Hepatocyte (in vitro differentiated cells): ENCODE data around the gene ATP5F1B. TPM values are rescaled to one million over a fixed set of nuclear protein-coding genes. Genes with fewer than 3 reads are reported as not detected.

Experiments
- DNase-seq: peaks from one replicate; pipeline ENCODE4 v3.0.0-alpha.2; 2016; ENCODE audit warnings: low spot score
- H2AFZ ChIP-seq: fragments of 200-600 bp; sonication (generic); 2 replicates; pipeline ENCODE4 v1.6.0; 2016; ENCODE audit warnings: antibody characterized with exemption, mild to moderate bottlenecking
- H3K27ac ChIP-seq: fragments of 200-600 bp; sonication (generic); 2 replicates; pipeline ENCODE4 v1.5.1; 2016; ENCODE audit warnings: mild to moderate bottlenecking
- H3K27me3 ChIP-seq: fragments of 200-600 bp; sonication (generic); 2 replicates; pipeline ENCODE4 v1.6.1; 2016
- H3K36me3 ChIP-seq: fragments of 200-600 bp; sonication (generic); replicated peaks from 2 replicates; pipeline ENCODE4 v1.5.1; 2016; ENCODE audit warnings: low read depth; ENCODE audit not compliant: insufficient read depth
- H3K4me1 ChIP-seq: fragments of 200-600 bp; sonication (generic); 2 replicates; pipeline ENCODE4 v1.5.1; 2016; ENCODE audit warnings: mild to moderate bottlenecking, moderate library complexity; ENCODE audit not compliant: insufficient read depth
- H3K4me2 ChIP-seq: fragments of 200-600 bp; sonication (generic); 2 replicates; pipeline ENCODE4 v1.6.0; 2016
- H3K4me3 ChIP-seq: fragments of 200-600 bp; sonication (generic); 2 replicates; pipeline ENCODE4 v1.5.1; 2016; ENCODE audit warnings: mild to moderate bottlenecking
- H3K79me2 ChIP-seq: fragments of 200-600 bp; sonication (generic); 2 replicates; pipeline ENCODE4 v1.6.0; 2017; ENCODE audit warnings: mild to moderate bottlenecking
- H3K9me2 ChIP-seq: fragments of 200-600 bp; sonication (generic); replicated peaks from 2 replicates; pipeline ENCODE4 v1.6.0; 2017; ENCODE audit warnings: mild to moderate bottlenecking; ENCODE audit not compliant: insufficient read depth
- H3K9me3 ChIP-seq: fragments of 200-600 bp; sonication (generic); 2 replicates; pipeline ENCODE4 v1.5.1; 2016; ENCODE audit warnings: low read depth, mild to moderate bottlenecking
- H4K20me1 ChIP-seq: fragments of 200-600 bp; sonication (generic); 2 replicates; pipeline ENCODE4 v1.6.0; 2016; ENCODE audit warnings: mild to moderate bottlenecking; ENCODE audit not compliant: insufficient read depth, poor library complexity, severe bottlenecking
- EZH2 ChIP-seq: fragments of 200-600 bp; sonication (generic); IDR thresholded peaks from 2 replicates; pipeline ENCODE4 v1.6.1; 2016; ENCODE audit warnings: antibody characterized with exemption, mild to moderate bottlenecking, borderline replicate concordance
- EZH2phosphoT487 ChIP-seq: fragments of 200-600 bp; sonication (generic); IDR thresholded peaks from one replicate; pipeline ENCODE4 v1.6.1; 2018; ENCODE audit warnings: antibody characterized with exemption, mild to moderate bottlenecking, low read depth, moderate library complexity; ENCODE audit not compliant: unreplicated experiment, severe bottlenecking
- WGBS: methylation state at CpG from one replicate; pipeline ENCODE4 v1.1.6; 2016; ENCODE audit warnings: low lambda C conversion rate; ENCODE audit errors: missing lambda C conversion rate; 5-methylcytosine and 5-hydroxymethylcytosine counted together
- polyA plus RNA-seq: library from polyadenylated mRNA; unstranded; fragments of >200 nt; fragmentation: Nextera tagmentation; extraction: Ambion mirVana; gene quantifications from 2 replicates; pipeline ENCODE4 v1.2.1, GENCODE V29; 2016
- total RNA-seq: library from RNA; depleted of rRNA; stranded (reverse); fragments of >200 nt; gene quantifications from 2 replicates; pipeline ENCODE4 v1.2.3, GENCODE V29; 2014
- TF ChIP-seq, protein P1 (sequence below): fragments of 200-600 bp; sonication (generic); IDR thresholded peaks from 2 replicates; pipeline ENCODE4 v1.5.1; 2016; ENCODE audit warnings: antibody characterized with exemption, mild to moderate bottlenecking; ENCODE audit not compliant: poor library complexity

The ATP5F1B gene
- total and polyA plus RNA-seq, 2 experiments from 2014 or later: 478 to 950 TPM

DNA sequence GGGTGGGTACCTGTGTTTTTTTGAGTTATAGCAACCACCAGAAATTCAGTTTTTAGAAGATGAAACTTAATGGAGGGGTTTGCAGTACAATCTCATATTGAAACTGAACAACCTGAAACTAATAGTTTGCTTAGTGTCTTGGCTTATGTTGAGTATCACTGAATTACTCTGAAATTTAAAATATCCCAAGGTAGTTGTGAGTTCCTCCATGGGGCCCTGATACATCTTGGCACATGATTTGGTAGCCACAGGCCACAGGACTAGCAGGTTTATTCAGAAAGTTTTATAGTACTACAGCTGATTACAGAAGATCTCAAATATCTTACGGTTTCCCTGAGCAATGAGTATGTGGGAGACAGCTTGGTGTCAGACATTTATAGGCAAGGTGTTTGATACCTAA lies 31.9 kb upstream of the ATP5F1B start:
- Histone ChIP-seq H3K79me2 (peaks cover 98% of the 10 kb centered on the region), H3K27me3 (no peaks in the 10 kb centered on the region), H3K9me2 (no peaks in the 10 kb centered on the region), H3K4me2 (no peak overlapping the region), H4K20me1 (peaks cover 78% of the 10 kb centered on the region), H3K4me1 (peaks cover 5% of the 10 kb centered on the region), H2AFZ (no peak overlapping the region), H3K27ac (peak overlapping the region; percentile 10), H3K4me3 (no peak overlapping the region), H3K36me3 (no peaks in the 10 kb centered on the region), H3K9me3 (no peaks in the 10 kb centered on the region)
- TF ChIP-seq, protein P1, sequence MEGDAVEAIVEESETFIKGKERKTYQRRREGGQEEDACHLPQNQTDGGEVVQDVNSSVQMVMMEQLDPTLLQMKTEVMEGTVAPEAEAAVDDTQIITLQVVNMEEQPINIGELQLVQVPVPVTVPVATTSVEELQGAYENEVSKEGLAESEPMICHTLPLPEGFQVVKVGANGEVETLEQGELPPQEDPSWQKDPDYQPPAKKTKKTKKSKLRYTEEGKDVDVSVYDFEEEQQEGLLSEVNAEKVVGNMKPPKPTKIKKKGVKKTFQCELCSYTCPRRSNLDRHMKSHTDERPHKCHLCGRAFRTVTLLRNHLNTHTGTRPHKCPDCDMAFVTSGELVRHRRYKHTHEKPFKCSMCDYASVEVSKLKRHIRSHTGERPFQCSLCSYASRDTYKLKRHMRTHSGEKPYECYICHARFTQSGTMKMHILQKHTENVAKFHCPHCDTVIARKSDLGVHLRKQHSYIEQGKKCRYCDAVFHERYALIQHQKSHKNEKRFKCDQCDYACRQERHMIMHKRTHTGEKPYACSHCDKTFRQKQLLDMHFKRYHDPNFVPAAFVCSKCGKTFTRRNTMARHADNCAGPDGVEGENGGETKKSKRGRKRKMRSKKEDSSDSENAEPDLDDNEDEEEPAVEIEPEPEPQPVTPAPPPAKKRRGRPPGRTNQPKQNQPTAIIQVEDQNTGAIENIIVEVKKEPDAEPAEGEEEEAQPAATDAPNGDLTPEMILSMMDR: no peak
- TF ChIP-seq EZH2phosphoT487 (no peak), EZH2 (no peak)
- no peak for DNase-seq
- WGBS: 100% methylated on average over 1 of the region's 1 CpG

DNA sequence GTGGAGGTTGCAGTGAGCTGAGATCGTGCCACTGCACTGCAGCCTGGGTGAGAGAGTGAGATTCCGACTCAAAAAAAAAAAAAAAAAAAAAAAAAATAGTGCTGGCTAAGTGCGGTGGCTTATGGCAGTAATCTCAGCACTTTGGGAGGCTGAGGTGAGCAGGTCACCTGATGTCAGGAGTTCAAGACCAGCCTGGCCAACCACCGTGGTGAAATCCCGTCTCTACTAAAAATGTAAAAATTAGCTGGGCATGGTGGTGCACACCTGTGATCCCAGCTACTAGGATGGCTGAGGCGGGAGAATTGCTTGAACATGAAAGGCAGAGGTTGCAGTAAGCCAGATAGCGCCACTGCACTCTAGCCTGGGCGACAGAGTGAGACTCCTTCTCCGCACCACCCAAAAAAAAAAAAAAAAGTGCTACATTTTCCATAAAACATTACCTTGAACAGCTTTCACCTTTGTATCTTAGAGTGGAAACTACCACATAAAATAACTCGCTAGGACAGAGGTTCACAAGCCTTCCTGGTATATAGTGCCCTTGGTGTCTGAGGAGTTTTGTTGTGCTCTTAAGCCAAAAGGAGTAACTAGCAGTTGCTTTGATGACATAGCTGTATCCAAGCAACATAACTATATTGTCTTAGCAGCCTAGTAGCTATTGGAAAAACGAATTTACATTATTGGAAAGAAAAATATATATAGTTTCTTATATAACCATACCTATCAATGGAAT lies 31.2 kb upstream of the ATP5F1B start:
- TF ChIP-seq EZH2phosphoT487: no peak
- no peak for TF ChIP-seq EZH2
- TF ChIP-seq, protein P1: no peak
- Histone ChIP-seq H3K27ac (no peak overlapping the region), H4K20me1 (peaks cover 72% of the 10 kb centered on the region), H3K9me2 (no peaks in the 10 kb centered on the region), H2AFZ (no peak overlapping the region), H3K9me3 (no peaks in the 10 kb centered on the region), H3K79me2 (peaks cover 98% of the 10 kb centered on the region), H3K36me3 (no peaks in the 10 kb centered on the region), H3K4me3 (no peak overlapping the region), H3K27me3 (no peaks in the 10 kb centered on the region), H3K4me1 (peaks cover 8% of the 10 kb centered on the region), H3K4me2 (no peak overlapping the region)
- no peak for DNase-seq
- 84% methylated on average over 11 of the region's 11 CpGs for WGBS

DNA sequence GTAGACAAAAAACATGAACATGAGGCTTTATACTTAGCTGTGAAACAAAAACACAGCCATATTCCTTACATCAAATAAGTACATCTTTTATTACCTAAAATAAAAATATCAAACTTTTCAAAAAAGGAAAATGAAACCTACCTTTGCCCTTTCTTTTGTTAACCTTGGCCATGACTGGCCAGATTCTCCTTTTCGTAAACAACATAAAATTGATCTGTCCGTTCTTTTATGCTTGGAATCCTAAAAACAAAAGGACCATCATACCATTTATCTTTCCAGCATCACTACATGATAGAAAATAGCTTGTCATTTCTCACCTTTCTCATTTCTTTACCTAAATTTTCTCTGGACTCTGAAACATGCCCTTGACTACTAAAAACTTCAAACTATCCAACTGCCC lies 25.8 kb upstream of the ATP5F1B start:
- H3K9me3 ChIP-seq: no peaks in the 10 kb centered on the region
- no peak overlapping the region for H3K27ac ChIP-seq
- no peak overlapping the region for H3K4me2 ChIP-seq
- H3K4me3 ChIP-seq: no peak overlapping the region
- peaks cover 3% of the 10 kb centered on the region for H3K36me3 ChIP-seq
- no peak for DNase-seq
- H4K20me1 ChIP-seq: peaks cover 29% of the 10 kb centered on the region
- TF ChIP-seq, protein P1: no peak
- TF ChIP-seq EZH2phosphoT487 (no peak), EZH2 (no peak)
- peaks cover 11% of the 10 kb centered on the region for H3K4me1 ChIP-seq
- no peaks in the 10 kb centered on the region for H3K9me2 ChIP-seq
- WGBS: 84% methylated on average over 2 of the region's 2 CpGs
- no peak overlapping the region for H2AFZ ChIP-seq
- H3K79me2 ChIP-seq: peaks cover 88% of the 10 kb centered on the region
- H3K27me3 ChIP-seq: no peaks in the 10 kb centered on the region
